Panc1 (cell line): ENCODE results near the gene PDE1C. TPM values are rescaled to one million over a fixed set of nuclear protein-coding genes. Genes with fewer than 3 reads are reported as not detected.

Experiments used
- ATAC-seq: fragments of 200-7000 bp; cut with Tn5 transposase; 2 replicates; pipeline ENCODE4 v1.9.1; 2020; ENCODE audit warnings: mild to moderate bottlenecking, moderate library complexity
- BruUV-seq: library from RNA; stranded (reverse); fragments of 400-500 nt; replicated peaks from 2 replicates; lab custom pipeline; 2021; lab: Mats Ljungman, UMichigan
- CTCF ChIA-PET: fragments of 300-600 bp; sonication (Branson Sonifier 250); formaldehyde crosslinking; loops from one replicate; lab custom pipeline; 2022; ENCODE audit warnings: antibody characterized with exemption; lab: Charles Lee
- POLR2A ChIA-PET: fragments of 300-600 bp; sonication (Branson Sonifier 250); formaldehyde crosslinking; loops from one replicate; lab custom pipeline; 2022; ENCODE audit warnings: antibody characterized with exemption; lab: Charles Lee
- DNase-seq: peaks from one replicate; pipeline ENCODE4 v3.0.0-alpha.2; 2010; ENCODE audit warnings: low read depth, low spot score
- H3K27ac ChIP-seq: 2 replicates; pipeline ENCODE4 v1.5.1; 2011; ENCODE audit warnings: mild to moderate bottlenecking, low read length, inconsistent platforms
- H3K27me3 ChIP-seq: fragments of 200-500 bp; sonication (Bioruptor generic); 2 replicates; pipeline ENCODE4 v1.6.0; 2014; ENCODE audit warnings: low read length, inconsistent platforms; ENCODE audit not compliant: control insufficient read depth, insufficient read depth
- H3K36me3 ChIP-seq: fragments of 200-500 bp; sonication (Bioruptor generic); 2 replicates; pipeline ENCODE4 v1.5.1; 2014; ENCODE audit warnings: inconsistent platforms, mild to moderate bottlenecking, low read length, moderate library complexity; ENCODE audit not compliant: control insufficient read depth, insufficient read depth
- H3K4me1 ChIP-seq: 2 replicates; pipeline ENCODE4 v1.5.1; 2011; ENCODE audit warnings: inconsistent platforms, mild to moderate bottlenecking, low read length, moderate library complexity; ENCODE audit not compliant: control insufficient read depth, insufficient read depth
- H3K4me3 ChIP-seq, 2 experiments: 2 replicates each; pipeline ENCODE4 v1.5.1; 2011 to 2012; ENCODE audit warnings: low read depth in 2 of 2, low read length in 2 of 2, mild to moderate bottlenecking in 2 of 2, inconsistent platforms in 1 of 2, moderate library complexity in 1 of 2
- H3K9me3 ChIP-seq: fragments of 200-500 bp; sonication (Bioruptor generic); 2 replicates; pipeline ENCODE4 v1.5.1; 2014; ENCODE audit warnings: low read depth, mild to moderate bottlenecking, inconsistent platforms, low read length, moderate library complexity; ENCODE audit not compliant: control insufficient read depth, insufficient read depth
- CTCF ChIP-seq: fragments of 450-650 bp; IDR thresholded peaks from 2 replicates; pipeline ENCODE4 v1.5.1; 2017; ENCODE audit warnings: mild to moderate bottlenecking
- POLR2AphosphoS5 ChIP-seq: IDR thresholded peaks from 2 replicates; pipeline ENCODE4 v1.6.1; 2012; ENCODE audit warnings: mild to moderate bottlenecking, low read depth, low read length, moderate library complexity
- REST ChIP-seq, 2 experiments: IDR thresholded peaks; 2 replicates each; pipeline ENCODE4 v1.6.1; 2011 to 2012; ENCODE audit warnings: low read depth in 2 of 2, control low read depth in 1 of 2, low read length in 1 of 2, mild to moderate bottlenecking in 1 of 2, moderate library complexity in 1 of 2; ENCODE audit not compliant: insufficient read depth in 1 of 2
- SIN3A ChIP-seq: IDR thresholded peaks from 2 replicates; pipeline ENCODE4 v1.6.1; 2012; ENCODE audit warnings: low read depth, mild to moderate bottlenecking, low read length, moderate library complexity, borderline replicate concordance; ENCODE audit not compliant: insufficient read depth
- TCF7L2 ChIP-seq: IDR thresholded peaks from 2 replicates; pipeline ENCODE4 v1.6.1; 2011; ENCODE audit warnings: mild to moderate bottlenecking, low read depth, low read length, inconsistent platforms
- in situ Hi-C: cut with HindIII; loops from 2 replicates; pipeline ENCODE4 v1.10.0; 2016; ENCODE audit warnings: low sequenced_read_pairs, low pct_unique_long_range_greater_than_20kb
- intact Hi-C: fragments of 100-400 bp; cut with micrococcal nuclease; formaldehyde crosslinking; loops from one replicate; pipeline ENCODE4 v1.10.0; 2022; ENCODE audit not compliant: unreplicated experiment
- total RNA-seq: library from RNA; stranded (reverse); gene quantifications from one replicate; pipeline ENCODE4 v1.2.1, GENCODE V29; 2021; ENCODE audit not compliant: unreplicated experiment

Gene PDE1C
- total RNA-seq, 1 experiment from 2014 or later, result not detected

GRCh38 chr7:31917256-31917655 lies 153.0 kb downstream of the PDE1C start:
- in situ Hi-C loops, result no loop called here

GRCh38 chr7:31910191-31910590 lies 160.0 kb downstream of the PDE1C start:
- ATAC-seq, result no peak
- ChIA-PET POLR2A (no interaction called here), CTCF (no interaction called here)
- Histone ChIP-seq H3K27me3 (no peaks in the 10 kb centered on the region), H3K9me3 (no peaks in the 10 kb centered on the region), H3K36me3 (no peaks in the 10 kb centered on the region), H3K27ac (no peak overlapping the region), H3K4me3 (no peak overlapping the region), H3K4me1 (no peaks in the 10 kb centered on the region)
- intact Hi-C loops, result no loop called here
- TF ChIP-seq REST (IDR thresholded peaks at IDR 0.05; ENCODE audit: insufficient read depth in 1 of 2, low read depth in 2 of 2, low read length in 1 of 2) (no peak), CTCF (no peak), SIN3A (no peak), TCF7L2 (no peak), POLR2AphosphoS5 (no peak)
- BruUV-seq, result no TSS peak
- no peak for DNase-seq
- in situ Hi-C loops, result no loop called here

More at GRCh38 chr7:31917256-31917655, 153.0 kb downstream of the PDE1C start:
- no peak for DNase-seq
- CTCF ChIA-PET, result no interaction called here
- TF ChIP-seq POLR2AphosphoS5, result no peak
- no peak for TF ChIP-seq REST (IDR thresholded peaks at IDR 0.05; ENCODE audit: insufficient read depth in 1 of 2, low read depth in 2 of 2, low read length in 1 of 2)
- no peak for TF ChIP-seq TCF7L2
- no peak for TF ChIP-seq SIN3A
- TF ChIP-seq CTCF, result no peak
- Histone ChIP-seq H3K4me3 (no peak overlapping the region), H3K36me3 (no peaks in the 10 kb centered on the region), H3K4me1 (no peaks in the 10 kb centered on the region), H3K27me3 (no peaks in the 10 kb centered on the region), H3K27ac (no peak overlapping the region), H3K9me3 (no peaks in the 10 kb centered on the region)
- POLR2A ChIA-PET, result no interaction called here
- intact Hi-C loops, result no loop called here
- no peak for ATAC-seq
- no TSS peak for BruUV-seq
